Activated naive CD4-positive, alpha-beta T cell treated with Interleukin-2 at 50 U/mL for 16 hours (primary cell): ENCODE measurements around the gene ZNF566.
"Not testable (repeated sequence)": the region's sequence is repeated elsewhere in the genome, so short reads cannot be mapped to it uniquely, and the experiment has no call there.

Source experiments
- DNase-seq: peaks from one replicate; pipeline ENCODE4 v3.0.0-alpha.2; 2020

ZNF566 gene

GRCh38 chr19:36489118-36489919 is at the start of gene ZNF566:
Gene ZNF566 (minus strand): TSS chr19:36489561. CDS start chr19:36476557, 13,004 bp downstream.
- peak; percentile 95 for DNase-seq

- DNase-seq = peak; percentile 19
These were observed 39.7 kb upstream of the ZNF566 start for GRCh38 chr19:36528921-36529518.

- peak; percentile 93 for DNase-seq
These were observed 39.0 kb upstream of the ZNF566 start, which contains the start of gene ZNF260 for GRCh38 chr19:36528194-36528920. Gene ZNF260 (minus strand): TSS chr19:36528271. CDS start chr19:36515238, 13,033 bp downstream.

- DNase-seq = no peak
These were observed 38.5 kb upstream of the ZNF566 start for GRCh38 chr19:36527873-36528193.

- no peak for DNase-seq
These were observed 38.0 kb upstream of the ZNF566 start for GRCh38 chr19:36527341-36527740.

GRCh38 chr19:36526581-36526980 is 37.2 kb upstream of the ZNF566 start:
- no peak for DNase-seq

- DNase-seq = no peak
These were observed 35.3 kb upstream of the ZNF566 start for GRCh38 chr19:36524617-36525016.

- no peak for DNase-seq
These were observed 24.8 kb upstream of the ZNF566 start for GRCh38 chr19:36514012-36514612.

GRCh38 chr19:36508325-36508724 is 19.0 kb upstream of the ZNF566 start:
- DNase-seq = no peak

- DNase-seq = no peak
These were observed 12.6 kb upstream of the ZNF566 start for GRCh38 chr19:36501973-36502372.

- no peak for DNase-seq
These were observed 7.6 kb upstream of the ZNF566 start for GRCh38 chr19:36497001-36497400.

- peak; percentile 11 for DNase-seq
These were observed 3.5 kb upstream of the ZNF566 start for GRCh38 chr19:36492689-36493453.

- not testable (repeated sequence) for DNase-seq
These were observed 1.5 kb upstream of the ZNF566 start for GRCh38 chr19:36490846-36491245.

GRCh38 chr19:36489920-36490415 is 607 bp upstream of the ZNF566 start:
- DNase-seq = peak; percentile 75

GRCh38 chr19:36488846-36489117 is 579 bp downstream of the ZNF566 start:
- peak; percentile 53 for DNase-seq

- DNase-seq = no peak
These were observed 1.1 kb downstream of the ZNF566 start for GRCh38 chr19:36488118-36488845.

GRCh38 chr19:36483653-36484052 is 5.7 kb downstream of the ZNF566 start:
- DNase-seq = no peak

GRCh38 chr19:36482876-36483275 is 6.5 kb downstream of the ZNF566 start:
- DNase-seq = no peak

- no peak for DNase-seq
These were observed 29.3 kb downstream of the ZNF566 start for GRCh38 chr19:36460046-36460445.

- no peak for DNase-seq
These were observed 32.5 kb downstream of the ZNF566 start for GRCh38 chr19:36456831-36457230.

- DNase-seq = no peak
These were observed 40.2 kb downstream of the ZNF566 start for GRCh38 chr19:36449059-36449670.
